Measurements from ENCODE around the gene LCT.

Gene LCT

DNA sequence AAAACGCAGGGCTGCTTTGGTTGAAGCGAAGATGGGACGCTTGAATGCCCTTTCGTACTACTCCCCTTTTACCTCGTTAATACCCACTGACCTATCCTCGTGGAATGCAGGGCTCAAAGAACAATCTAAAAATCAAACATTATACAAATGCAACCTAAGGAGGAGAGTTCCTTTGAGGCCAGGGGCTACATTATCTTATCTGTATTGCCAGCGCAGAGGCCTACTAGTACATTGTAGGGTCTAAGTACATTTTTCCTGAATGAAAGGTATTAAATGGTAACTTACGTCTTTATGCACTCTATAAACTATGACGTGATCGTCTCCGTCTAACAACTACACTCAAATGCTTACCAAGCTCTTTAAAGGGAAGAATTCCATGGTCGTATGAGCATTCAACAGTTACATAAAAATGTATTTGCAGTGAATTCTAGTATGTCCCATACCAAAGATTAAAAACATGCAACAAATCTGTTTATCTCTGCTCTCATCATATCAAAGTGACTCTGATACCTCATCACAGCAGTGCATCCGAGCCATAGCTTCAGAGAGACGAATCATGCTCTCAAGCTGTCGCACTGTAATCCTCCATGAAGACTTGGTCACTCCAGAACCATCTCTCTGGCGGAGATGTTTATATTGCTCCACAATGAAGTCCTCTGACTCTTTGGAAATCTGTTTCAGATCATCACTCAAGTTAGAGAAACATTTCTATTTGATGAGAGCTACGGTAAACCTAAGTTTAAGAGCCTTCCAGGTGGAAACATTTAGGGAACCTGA is 14.1 kb upstream of the LCT start:
- no peaks in the 10 kb centered on the region for H3K4me1 ChIP-seq (ENCODE audit: insufficient read depth, low read length)
- H3K9me3 ChIP-seq (ENCODE audit: low read length) = no peaks in the 10 kb centered on the region
- no peak overlapping the region for H2AFZ ChIP-seq (ENCODE audit: low read depth, low read length)
- H3K27me3 ChIP-seq (ENCODE audit: insufficient read depth, low read length) = no peaks in the 10 kb centered on the region
- H3K4me3 ChIP-seq (ENCODE audit: low read length) = no peak overlapping the region
- H3K36me3 ChIP-seq (ENCODE audit: insufficient read depth, low read length) = peaks cover 84% of the 10 kb centered on the region

GRCh38 chr2:135849087-135849486 is 12.1 kb upstream of the LCT start:
- no peaks in the 10 kb centered on the region for H3K4me1 ChIP-seq (ENCODE audit: insufficient read depth, low read length)
- H3K27me3 ChIP-seq (ENCODE audit: insufficient read depth, low read length) = no peaks in the 10 kb centered on the region
- peaks cover 87% of the 10 kb centered on the region for H3K36me3 ChIP-seq (ENCODE audit: insufficient read depth, low read length)
- H2AFZ ChIP-seq (ENCODE audit: low read depth, low read length) = no peak overlapping the region
- H3K4me3 ChIP-seq (ENCODE audit: low read length) = no peak overlapping the region
- H3K9me3 ChIP-seq (ENCODE audit: low read length) = no peaks in the 10 kb centered on the region

DNA sequence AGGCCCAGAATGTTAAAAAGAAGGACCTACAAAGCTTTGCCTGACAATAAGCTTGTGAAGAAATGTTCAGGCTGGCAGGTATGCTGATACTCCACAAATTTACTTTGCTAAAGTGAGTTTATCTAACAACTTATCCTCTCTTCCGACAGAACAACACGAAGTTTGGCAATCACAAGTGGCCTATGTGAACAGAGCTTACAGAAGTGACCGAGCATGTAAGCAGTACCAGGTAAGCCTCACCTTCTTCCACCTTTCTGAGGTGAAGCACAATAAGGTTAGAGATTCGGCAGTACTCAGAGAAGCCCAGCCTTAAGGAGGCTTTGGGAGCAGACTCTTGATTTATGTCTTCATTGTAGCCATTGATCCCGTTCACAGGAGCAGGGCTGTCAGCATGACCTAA is 9.0 kb upstream of the LCT start:
- Histone ChIP-seq H3K9me3 (ENCODE audit: low read length) (no peaks in the 10 kb centered on the region), H3K4me3 (ENCODE audit: low read length) (no peak overlapping the region), H3K27me3 (ENCODE audit: insufficient read depth, low read length) (no peaks in the 10 kb centered on the region), H3K36me3 (ENCODE audit: insufficient read depth, low read length) (peaks cover 86% of the 10 kb centered on the region), H2AFZ (ENCODE audit: low read depth, low read length) (no peak overlapping the region), H3K4me1 (ENCODE audit: insufficient read depth, low read length) (no peaks in the 10 kb centered on the region)

DNA sequence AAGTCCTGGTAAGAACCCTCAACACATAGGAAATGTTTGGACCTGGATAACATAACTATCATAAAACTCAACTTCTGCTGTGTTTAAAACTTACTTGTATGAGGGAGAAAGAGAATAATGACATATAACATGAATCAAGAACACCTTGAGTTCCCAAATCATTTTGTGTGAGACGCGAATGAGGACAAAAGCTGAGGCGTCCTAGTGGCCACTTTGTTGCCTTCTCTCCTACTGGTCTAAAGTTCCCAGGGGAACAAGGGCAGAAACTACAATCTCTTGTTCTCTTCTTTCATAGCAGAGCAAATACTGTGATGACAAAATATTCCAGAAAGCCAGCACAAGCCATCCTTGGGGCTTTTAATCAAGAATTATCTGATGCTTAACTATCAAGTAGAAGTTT is 8.3 kb upstream of the LCT start:
- Histone ChIP-seq H3K36me3 (ENCODE audit: insufficient read depth, low read length) (peaks cover 86% of the 10 kb centered on the region), H3K27me3 (ENCODE audit: insufficient read depth, low read length) (no peaks in the 10 kb centered on the region), H3K4me3 (ENCODE audit: low read length) (no peak overlapping the region), H3K9me3 (ENCODE audit: low read length) (peaks cover 3% of the 10 kb centered on the region), H2AFZ (ENCODE audit: low read depth, low read length) (no peak overlapping the region), H3K4me1 (ENCODE audit: insufficient read depth, low read length) (no peaks in the 10 kb centered on the region)

DNA sequence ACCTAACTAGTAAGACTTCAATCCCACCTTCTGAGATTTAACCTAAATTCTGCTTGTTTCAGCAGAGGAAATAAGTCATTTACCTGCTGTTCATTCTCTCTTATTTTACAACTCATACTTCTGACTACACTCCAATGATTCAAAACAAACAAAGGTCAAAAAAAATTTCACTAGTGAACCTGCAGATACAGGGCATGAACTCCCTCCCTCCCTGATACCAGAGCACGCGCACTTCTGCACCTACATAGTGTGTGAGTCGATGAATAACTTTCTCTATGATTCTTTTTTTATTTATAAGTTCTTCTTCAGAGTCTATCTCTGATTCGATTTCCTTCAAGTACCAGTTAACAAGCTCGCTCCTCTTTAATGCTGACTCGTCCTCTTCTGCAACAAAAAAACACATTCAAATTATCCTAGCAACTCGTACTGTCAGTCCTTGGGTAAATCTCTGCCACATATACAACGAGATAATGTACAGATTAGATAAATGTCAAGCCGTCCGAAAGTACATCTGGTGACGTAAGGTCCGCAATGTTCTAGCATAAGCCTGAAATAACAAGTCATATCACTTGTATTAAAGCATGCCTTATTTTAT is 7.4 kb upstream of the LCT start:
- H2AFZ ChIP-seq (ENCODE audit: low read depth, low read length) = no peak overlapping the region
- H3K27me3 ChIP-seq (ENCODE audit: insufficient read depth, low read length) = no peaks in the 10 kb centered on the region
- peaks cover 82% of the 10 kb centered on the region for H3K36me3 ChIP-seq (ENCODE audit: insufficient read depth, low read length)
- H3K4me1 ChIP-seq (ENCODE audit: insufficient read depth, low read length) = no peaks in the 10 kb centered on the region
- H3K9me3 ChIP-seq (ENCODE audit: low read length) = peaks cover 3% of the 10 kb centered on the region
- no peak overlapping the region for H3K4me3 ChIP-seq (ENCODE audit: low read length)

DNA sequence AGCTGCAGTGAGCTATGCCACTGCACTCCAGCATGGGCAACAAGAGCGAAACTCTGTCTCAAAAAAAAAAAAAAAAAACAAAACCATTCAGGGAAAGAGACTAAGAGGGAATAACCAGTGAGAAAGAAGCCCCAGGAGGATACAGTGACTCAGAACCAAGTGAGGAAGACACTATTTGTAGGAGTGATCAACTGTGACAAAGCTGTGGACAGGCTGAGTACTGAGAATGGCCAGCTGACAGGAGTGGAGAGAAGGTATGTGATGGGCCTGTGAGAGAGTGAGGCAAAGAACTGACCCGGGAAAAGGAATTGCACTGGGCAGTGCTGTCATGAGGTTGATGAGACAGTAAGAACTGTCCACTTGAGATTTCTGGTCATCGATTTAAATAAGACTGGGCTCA is 6.7 kb upstream of the LCT start:
- H3K27me3 ChIP-seq (ENCODE audit: insufficient read depth, low read length) = no peaks in the 10 kb centered on the region
- no peak overlapping the region for H3K4me3 ChIP-seq (ENCODE audit: low read length)
- H3K9me3 ChIP-seq (ENCODE audit: low read length) = peaks cover 3% of the 10 kb centered on the region
- peaks cover 75% of the 10 kb centered on the region for H3K36me3 ChIP-seq (ENCODE audit: insufficient read depth, low read length)
- H3K4me1 ChIP-seq (ENCODE audit: insufficient read depth, low read length) = no peaks in the 10 kb centered on the region
- no peak overlapping the region for H2AFZ ChIP-seq (ENCODE audit: low read depth, low read length)

DNA sequence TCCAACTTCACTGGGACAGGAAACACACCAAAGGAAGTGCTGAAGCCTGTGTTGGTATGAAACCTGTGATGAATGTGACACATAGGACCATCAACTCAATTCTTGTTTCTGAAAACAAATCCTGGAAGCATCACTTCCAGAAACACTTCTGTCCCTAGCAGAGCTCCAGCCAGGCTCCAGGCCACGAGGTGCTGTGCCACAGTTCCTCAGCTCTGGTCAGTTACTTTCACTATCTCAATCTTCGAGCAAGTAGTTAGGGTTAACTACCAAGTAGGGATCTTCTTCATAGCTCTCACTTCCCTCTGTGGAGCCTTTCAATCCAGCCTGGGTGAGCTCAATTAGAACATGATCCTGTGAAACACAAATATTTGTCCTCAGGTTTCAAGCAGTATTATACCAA is 3.6 kb upstream of the LCT start:
- Histone ChIP-seq H2AFZ (ENCODE audit: low read depth, low read length) (no peak overlapping the region), H3K27me3 (ENCODE audit: insufficient read depth, low read length) (no peaks in the 10 kb centered on the region), H3K36me3 (ENCODE audit: insufficient read depth, low read length) (peaks cover 52% of the 10 kb centered on the region), H3K4me3 (ENCODE audit: low read length) (no peak overlapping the region), H3K4me1 (ENCODE audit: insufficient read depth, low read length) (no peaks in the 10 kb centered on the region), H3K9me3 (ENCODE audit: low read length) (peaks cover 3% of the 10 kb centered on the region)

GRCh38 chr2:135839713-135840112 is 2.7 kb upstream of the LCT start:
- Histone ChIP-seq H3K36me3 (ENCODE audit: insufficient read depth, low read length) (peaks cover 44% of the 10 kb centered on the region), H3K9me3 (ENCODE audit: low read length) (peaks cover 3% of the 10 kb centered on the region), H3K4me1 (ENCODE audit: insufficient read depth, low read length) (no peaks in the 10 kb centered on the region), H3K27me3 (ENCODE audit: insufficient read depth, low read length) (no peaks in the 10 kb centered on the region), H3K4me3 (ENCODE audit: low read length) (no peak overlapping the region), H2AFZ (ENCODE audit: low read depth, low read length) (no peak overlapping the region)

GRCh38 chr2:135838502-135838901 is 1.5 kb upstream of the LCT start:
- H3K36me3 ChIP-seq (ENCODE audit: insufficient read depth, low read length) = peaks cover 32% of the 10 kb centered on the region
- no peak overlapping the region for H2AFZ ChIP-seq (ENCODE audit: low read depth, low read length)
- no peaks in the 10 kb centered on the region for H3K4me1 ChIP-seq (ENCODE audit: insufficient read depth, low read length)
- no peaks in the 10 kb centered on the region for H3K27me3 ChIP-seq (ENCODE audit: insufficient read depth, low read length)
- peaks cover 3% of the 10 kb centered on the region for H3K9me3 ChIP-seq (ENCODE audit: low read length)
- H3K4me3 ChIP-seq (ENCODE audit: low read length) = no peak overlapping the region

GRCh38 chr2:135832891-135833290 is 4.1 kb downstream of the LCT start:
- no peak overlapping the region for H2AFZ ChIP-seq (ENCODE audit: low read depth, low read length)
- no peaks in the 10 kb centered on the region for H3K27me3 ChIP-seq (ENCODE audit: insufficient read depth, low read length)
- no peak overlapping the region for H3K4me3 ChIP-seq (ENCODE audit: low read length)
- no peaks in the 10 kb centered on the region for H3K9me3 ChIP-seq (ENCODE audit: low read length)
- no peaks in the 10 kb centered on the region for H3K4me1 ChIP-seq (ENCODE audit: insufficient read depth, low read length)
- no peaks in the 10 kb centered on the region for H3K36me3 ChIP-seq (ENCODE audit: insufficient read depth, low read length)

GRCh38 chr2:135831180-135831812 is 5.7 kb downstream of the LCT start:
- no peaks in the 10 kb centered on the region for H3K4me1 ChIP-seq (ENCODE audit: insufficient read depth, low read length)
- no peak overlapping the region for H2AFZ ChIP-seq (ENCODE audit: low read depth, low read length)
- no peak overlapping the region for H3K4me3 ChIP-seq (ENCODE audit: low read length)
- H3K27me3 ChIP-seq (ENCODE audit: insufficient read depth, low read length) = no peaks in the 10 kb centered on the region
- no peaks in the 10 kb centered on the region for H3K36me3 ChIP-seq (ENCODE audit: insufficient read depth, low read length)
- H3K9me3 ChIP-seq (ENCODE audit: low read length) = no peaks in the 10 kb centered on the region

DNA sequence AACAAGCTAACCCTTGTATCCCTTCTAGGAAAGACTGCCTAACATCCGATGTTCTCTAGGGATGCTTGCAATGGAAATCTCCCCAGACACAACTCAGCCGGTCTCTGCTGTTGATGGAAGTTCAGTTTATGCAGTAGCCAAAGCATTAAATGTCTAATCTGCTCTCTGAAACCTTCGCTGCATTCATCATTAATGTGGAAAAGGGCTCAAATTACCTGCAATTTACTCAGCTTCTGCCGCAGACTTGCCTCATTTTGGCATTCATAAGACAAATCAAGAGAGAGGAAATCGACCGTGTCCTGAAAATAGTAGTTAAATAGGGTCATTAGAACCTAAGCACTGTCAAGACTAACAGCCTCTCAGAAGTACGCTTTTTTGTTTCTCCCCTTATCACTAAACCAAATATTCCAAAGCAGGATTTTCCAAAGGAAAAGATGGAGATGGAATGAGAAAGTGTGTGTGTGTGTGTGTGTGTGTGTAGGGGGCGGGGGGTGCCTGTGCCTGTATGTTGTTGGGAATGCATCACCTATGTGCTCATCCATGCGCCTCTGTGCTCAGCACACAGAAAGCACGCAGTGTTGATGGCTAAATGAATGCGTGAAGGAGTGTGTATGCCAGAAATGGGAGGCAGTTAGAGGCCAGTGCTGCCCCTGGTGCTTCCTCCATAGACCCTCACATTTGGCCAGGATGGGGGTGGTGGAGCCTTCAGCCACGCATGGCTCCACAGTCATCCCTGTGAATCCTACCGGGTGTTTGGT is 7.4 kb downstream of the LCT start:
- no peaks in the 10 kb centered on the region for H3K9me3 ChIP-seq (ENCODE audit: low read length)
- H3K36me3 ChIP-seq (ENCODE audit: insufficient read depth, low read length) = no peaks in the 10 kb centered on the region
- no peaks in the 10 kb centered on the region for H3K27me3 ChIP-seq (ENCODE audit: insufficient read depth, low read length)
- H3K4me3 ChIP-seq (ENCODE audit: low read length) = no peak overlapping the region
- H3K4me1 ChIP-seq (ENCODE audit: insufficient read depth, low read length) = no peaks in the 10 kb centered on the region
- H2AFZ ChIP-seq (ENCODE audit: low read depth, low read length) = no peak overlapping the region

DNA sequence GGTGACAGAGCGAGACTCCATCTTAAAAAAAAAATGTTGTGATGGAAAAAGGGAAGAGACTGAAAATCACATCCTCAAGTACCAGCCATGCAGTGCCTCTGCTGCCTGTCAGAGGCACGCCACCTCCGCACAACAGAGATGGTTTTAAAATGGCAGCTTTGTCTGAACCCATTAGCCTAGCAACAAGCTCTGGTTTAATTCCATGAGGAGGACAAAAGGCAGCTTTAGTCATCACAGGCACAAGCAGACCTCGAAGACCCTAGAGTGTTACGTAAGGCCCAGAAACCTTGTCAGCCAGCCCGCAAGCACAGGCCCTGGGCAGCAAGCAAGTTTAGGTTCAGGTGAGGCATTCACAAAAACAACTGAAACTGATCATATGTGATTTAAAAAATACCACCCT is 10.4 kb downstream of the LCT start:
- Histone ChIP-seq H3K4me3 (ENCODE audit: low read length) (no peak overlapping the region), H3K9me3 (ENCODE audit: low read length) (peaks cover 2% of the 10 kb centered on the region), H3K27me3 (ENCODE audit: insufficient read depth, low read length) (no peaks in the 10 kb centered on the region), H3K36me3 (ENCODE audit: insufficient read depth, low read length) (no peaks in the 10 kb centered on the region), H3K4me1 (ENCODE audit: insufficient read depth, low read length) (no peaks in the 10 kb centered on the region), H2AFZ (ENCODE audit: low read depth, low read length) (no peak overlapping the region)
